Mucosa of rectum (tissue), 2 donors: ENCODE measurements around the gene CCDC124.

Experiments
- H3K27ac ChIP-seq, 2 donors: one replicate each; pipeline ENCODE4 v1.7.0; 2013; ENCODE audit warnings: inconsistent platforms in 2 of 2, low read depth in 2 of 2, low read length in 2 of 2
- H3K27me3 ChIP-seq, 2 donors: one replicate each; pipeline ENCODE4 v1.7.0; 2013; ENCODE audit warnings: low read length in 2 of 2; ENCODE audit not compliant: control insufficient read depth in 2 of 2, insufficient read depth in 2 of 2
- H3K36me3 ChIP-seq, 2 donors: one replicate each; pipeline ENCODE4 v1.7.0; 2013; ENCODE audit warnings: low read length in 2 of 2; ENCODE audit not compliant: control insufficient read depth in 2 of 2, insufficient read depth in 2 of 2
- H3K4me1 ChIP-seq, 2 donors: one replicate each; pipeline ENCODE4 v1.7.0; 2013; ENCODE audit warnings: low read length in 2 of 2, mild to moderate bottlenecking in 1 of 2; ENCODE audit not compliant: control insufficient read depth in 2 of 2, insufficient read depth in 2 of 2
- H3K4me3 ChIP-seq, 2 donors: one replicate each; pipeline ENCODE4 v1.7.0; 2013; ENCODE audit warnings: low read length in 2 of 2
- H3K9ac ChIP-seq, 2 donors: one replicate each; pipeline ENCODE4 v1.7.0; 2013; ENCODE audit warnings: low read length in 2 of 2, low read depth in 1 of 2, mild to moderate bottlenecking in 1 of 2
- H3K9me3 ChIP-seq, 2 donors: one replicate each; pipeline ENCODE4 v1.7.0; 2013; ENCODE audit warnings: low read length in 2 of 2; ENCODE audit not compliant: control insufficient read depth in 2 of 2
- donor health status: healthy.
- donor health status: Normal muscosa, but diverticular disease.

The CCDC124 gene

GRCh38 chr19:17953316-17953801 is 20.5 kb downstream of the CCDC124 start:
- peaks cover 8 to 21% of the 10 kb centered on the region in 2 donors for H3K4me1 ChIP-seq
- H3K4me3 ChIP-seq: no peak overlapping the region
- no peaks in the 10 kb centered on the region for H3K9me3 ChIP-seq
- no peak overlapping the region for H3K27ac ChIP-seq
- H3K36me3 ChIP-seq: no peaks in the 10 kb centered on the region
- H3K27me3 ChIP-seq: peaks cover 45 to 50% of the 10 kb centered on the region in 2 donors
- no peak overlapping the region for H3K9ac ChIP-seq

GRCh38 chr19:17953869-17954268 is 21.1 kb downstream of the CCDC124 start:
- Histone ChIP-seq H3K36me3 (no peaks in the 10 kb centered on the region), H3K9ac (no peak overlapping the region), H3K4me3 (no peak overlapping the region), H3K4me1 (peaks cover 8 to 19% of the 10 kb centered on the region in 2 donors), H3K27me3 (peaks cover 45 to 50% of the 10 kb centered on the region in 2 donors), H3K9me3 (no peaks in the 10 kb centered on the region), H3K27ac (no peak overlapping the region)

- Histone ChIP-seq H3K9me3 (no peaks in the 10 kb centered on the region), H3K4me1 (peaks cover 8 to 16% of the 10 kb centered on the region in 2 donors), H3K4me3 (no peak overlapping the region), H3K27me3 (peaks cover 45 to 46% of the 10 kb centered on the region in 2 donors), H3K36me3 (no peaks in the 10 kb centered on the region), H3K27ac (no peak overlapping the region), H3K9ac (no peak overlapping the region)
Measured at GRCh38 chr19:17954401-17954800, 21.6 kb downstream of the CCDC124 start.

GRCh38 chr19:17957149-17957849 is 24.5 kb downstream of the CCDC124 start:
- no peak overlapping the region for H3K4me3 ChIP-seq
- H3K9me3 ChIP-seq: no peaks in the 10 kb centered on the region
- H3K27me3 ChIP-seq: peaks cover 21 to 25% of the 10 kb centered on the region in 2 donors
- H3K27ac ChIP-seq: no peak overlapping the region
- H3K9ac ChIP-seq: no peak overlapping the region
- no peaks in the 10 kb centered on the region for H3K4me1 ChIP-seq
- H3K36me3 ChIP-seq: no peaks in the 10 kb centered on the region

- H3K4me3 ChIP-seq: no peak overlapping the region
- H3K4me1 ChIP-seq: no peaks in the 10 kb centered on the region
- peaks cover 16 to 19% of the 10 kb centered on the region in 2 donors for H3K27me3 ChIP-seq
Measured at GRCh38 chr19:17957885-17958284, 25.1 kb downstream of the CCDC124 start.

GRCh38 chr19:17963936-17964691 is 31.3 kb downstream of the CCDC124 start:
- no peak overlapping the region for H3K27ac ChIP-seq
- H3K4me3 ChIP-seq: no peak overlapping the region
- peaks cover 18 to 19% of the 10 kb centered on the region in 2 donors for H3K27me3 ChIP-seq
- no peaks in the 10 kb centered on the region for H3K9me3 ChIP-seq
- no peaks in the 10 kb centered on the region for H3K4me1 ChIP-seq
- no peak overlapping the region for H3K9ac ChIP-seq
- no peaks in the 10 kb centered on the region for H3K36me3 ChIP-seq

More at GRCh38 chr19:17957885-17958284, 25.1 kb downstream of the CCDC124 start:
- H3K27ac ChIP-seq: no peak overlapping the region
- no peaks in the 10 kb centered on the region for H3K9me3 ChIP-seq
- no peaks in the 10 kb centered on the region for H3K36me3 ChIP-seq
- no peak overlapping the region for H3K9ac ChIP-seq

- Histone ChIP-seq H3K27ac (no peak overlapping the region), H3K27me3 (peaks cover 18 to 19% of the 10 kb centered on the region in 2 donors), H3K4me1 (no peaks in the 10 kb centered on the region), H3K9ac (no peak overlapping the region), H3K9me3 (no peaks in the 10 kb centered on the region), H3K36me3 (no peaks in the 10 kb centered on the region), H3K4me3 (no peak overlapping the region)
Measured at GRCh38 chr19:17965370-17966128, 32.7 kb downstream of the CCDC124 start.

- no peaks in the 10 kb centered on the region for H3K9me3 ChIP-seq
- peaks cover 18 to 19% of the 10 kb centered on the region in 2 donors for H3K27me3 ChIP-seq
- H3K9ac ChIP-seq: no peak overlapping the region
Measured at GRCh38 chr19:17966129-17966483, 33.3 kb downstream of the CCDC124 start.

GRCh38 chr19:17966550-17967256 is 33.9 kb downstream of the CCDC124 start, which contains the start of gene KCNN1:
TSS of gene KCNN1 (plus strand) at chr19:17967107. CDS start at chr19:17973889, 6,782 bp downstream.
- Histone ChIP-seq H3K27ac (no peak within 1 kb of the TSS), H3K4me3 (no peak within 1 kb of the TSS), H3K36me3 (no peaks in the 10 kb centered on the region), H3K9me3 (no peaks in the 10 kb centered on the region), H3K9ac (no peak within 1 kb of the TSS), H3K27me3 (peaks cover 18 to 19% of the 10 kb centered on the region in 2 donors), H3K4me1 (no peaks in the 10 kb centered on the region)

More at GRCh38 chr19:17966129-17966483, 33.3 kb downstream of the CCDC124 start:
- H3K36me3 ChIP-seq: no peaks in the 10 kb centered on the region
- no peak overlapping the region for H3K4me3 ChIP-seq
- no peaks in the 10 kb centered on the region for H3K4me1 ChIP-seq
- no peak overlapping the region for H3K27ac ChIP-seq
